GM20000 (cell line): Measurements from ENCODE around the gene KCNE5.
"Not testable (repeated sequence)": the region's sequence is repeated elsewhere in the genome, so short reads cannot be mapped to it uniquely, and the experiment has no call there.

ENCODE experiments used
- DNase-seq: peaks from one replicate; pipeline ENCODE4 v3.0.0; 2012; ENCODE audit warnings: low spot score
- CTCF ChIP-seq: IDR thresholded peaks from 2 replicates; pipeline ENCODE4 v1.5.1; 2012; ENCODE audit warnings: mild to moderate bottlenecking, control low read depth; ENCODE audit errors: extremely low read depth, missing control alignments

Gene KCNE5

GRCh38 chrX:109624641-109625616, at the start of gene KCNE5:
Gene KCNE5 (minus strand): TSS chrX:109625172. CDS start chrX:109625020, 152 bp downstream.
- peak; percentile 12 for DNase-seq
- no peak for TF ChIP-seq CTCF

GRCh38 chrX:109672239-109672638, 47.3 kb upstream of the KCNE5 start:
- no peak for TF ChIP-seq CTCF
- DNase-seq: no peak

GRCh38 chrX:109671170-109671569, 46.2 kb upstream of the KCNE5 start:
- DNase-seq: not testable (repeated sequence)

GRCh38 chrX:109667986-109668385, 43.0 kb upstream of the KCNE5 start:
- DNase-seq: no peak
- no peak for TF ChIP-seq CTCF

GRCh38 chrX:109660435-109661143, 35.6 kb upstream of the KCNE5 start:
- DNase-seq: no peak
- no peak for TF ChIP-seq CTCF

GRCh38 chrX:109658391-109658790, 33.4 kb upstream of the KCNE5 start:
- no peak for DNase-seq
- TF ChIP-seq CTCF: no peak

GRCh38 chrX:109657364-109657763, 32.4 kb upstream of the KCNE5 start:
- DNase-seq: not testable (repeated sequence)

GRCh38 chrX:109656774-109657173, 31.8 kb upstream of the KCNE5 start:
- no peak for TF ChIP-seq CTCF
- DNase-seq: no peak
